Loucy (cell line): ENCODE data around the gene LHX6.

ENCODE experiments used
- H2AFZ ChIP-seq: fragments of 200-600 bp; sonication (generic); 2 replicates; pipeline ENCODE4 v1.6.0; 2016; ENCODE audit warnings: antibody characterized with exemption, mild to moderate bottlenecking, low read length, moderate library complexity
- H3F3A ChIP-seq: fragments of 200-600 bp; 2 replicates; pipeline ENCODE4 v1.6.0; 2016; ENCODE audit warnings: antibody characterized with exemption, low read depth, mild to moderate bottlenecking
- H3K27me3 ChIP-seq: fragments of 200-600 bp; sonication (generic); 2 replicates; pipeline ENCODE4 v1.6.1; 2014; ENCODE audit warnings: low read length, mild to moderate bottlenecking; ENCODE audit not compliant: insufficient read depth, poor library complexity, severe bottlenecking
- H3K36me3 ChIP-seq: fragments of 200-600 bp; sonication (generic); 2 replicates; pipeline ENCODE4 v1.6.1; 2016; ENCODE audit warnings: low read length; ENCODE audit not compliant: insufficient read depth
- H3K4me1 ChIP-seq: fragments of 200-600 bp; sonication (generic); 2 replicates; pipeline ENCODE4 v1.5.1; 2014; ENCODE audit warnings: low read length, mild to moderate bottlenecking; ENCODE audit not compliant: insufficient read depth, poor library complexity, severe bottlenecking
- H3K4me2 ChIP-seq: fragments of 200-600 bp; sonication (generic); 2 replicates; pipeline ENCODE4 v1.6.0; 2014; ENCODE audit warnings: antibody characterized with exemption, low read length, low read depth, mild to moderate bottlenecking; ENCODE audit not compliant: poor library complexity, severe bottlenecking
- H3K4me3 ChIP-seq: fragments of 200-600 bp; sonication (generic); 2 replicates; pipeline ENCODE4 v1.5.1; 2014; ENCODE audit warnings: low read length, mild to moderate bottlenecking, mixed read lengths; ENCODE audit not compliant: poor library complexity, severe bottlenecking
- H3K79me2 ChIP-seq: fragments of 200-600 bp; sonication (generic); 2 replicates; pipeline ENCODE4 v1.6.1; 2014; ENCODE audit warnings: low read length; ENCODE audit not compliant: insufficient read depth
- H3K9ac ChIP-seq: fragments of 200-600 bp; sonication (generic); 2 replicates; pipeline ENCODE4 v1.6.0; 2014; ENCODE audit warnings: mild to moderate bottlenecking, low read depth, low read length, moderate library complexity; ENCODE audit not compliant: poor library complexity, severe bottlenecking
- H3K9me2 ChIP-seq: fragments of 200-600 bp; sonication (generic); replicated peaks from 2 replicates; pipeline ENCODE4 v1.6.1; 2016; ENCODE audit warnings: low read depth, low read length, mixed read lengths
- H3K9me3 ChIP-seq: fragments of 200-600 bp; sonication (generic); 2 replicates; pipeline ENCODE4 v1.6.1; 2014; ENCODE audit warnings: mild to moderate bottlenecking, antibody characterized with exemption, low read length, low read depth; ENCODE audit not compliant: insufficient read depth
- H4K20me1 ChIP-seq: fragments of 200-600 bp; sonication (generic); 2 replicates; pipeline ENCODE4 v1.6.0; 2014; ENCODE audit warnings: antibody characterized with exemption, low read length, mild to moderate bottlenecking; ENCODE audit not compliant: insufficient read depth, poor library complexity, severe bottlenecking
- EZH2phosphoT487 ChIP-seq: fragments of 200-600 bp; IDR thresholded peaks from 2 replicates; pipeline ENCODE4 v1.6.1; 2018; ENCODE audit warnings: antibody characterized with exemption, mild to moderate bottlenecking, moderate library complexity, borderline replicate concordance
- TF ChIP-seq, protein P1 (sequence below): fragments of 200-600 bp; sonication (generic); conservative IDR thresholded peaks from 2 replicates; pipeline ENCODE4 v1.5.1; 2014; ENCODE audit warnings: mild to moderate bottlenecking, antibody characterized with exemption, low read length

LHX6 gene

DNA sequence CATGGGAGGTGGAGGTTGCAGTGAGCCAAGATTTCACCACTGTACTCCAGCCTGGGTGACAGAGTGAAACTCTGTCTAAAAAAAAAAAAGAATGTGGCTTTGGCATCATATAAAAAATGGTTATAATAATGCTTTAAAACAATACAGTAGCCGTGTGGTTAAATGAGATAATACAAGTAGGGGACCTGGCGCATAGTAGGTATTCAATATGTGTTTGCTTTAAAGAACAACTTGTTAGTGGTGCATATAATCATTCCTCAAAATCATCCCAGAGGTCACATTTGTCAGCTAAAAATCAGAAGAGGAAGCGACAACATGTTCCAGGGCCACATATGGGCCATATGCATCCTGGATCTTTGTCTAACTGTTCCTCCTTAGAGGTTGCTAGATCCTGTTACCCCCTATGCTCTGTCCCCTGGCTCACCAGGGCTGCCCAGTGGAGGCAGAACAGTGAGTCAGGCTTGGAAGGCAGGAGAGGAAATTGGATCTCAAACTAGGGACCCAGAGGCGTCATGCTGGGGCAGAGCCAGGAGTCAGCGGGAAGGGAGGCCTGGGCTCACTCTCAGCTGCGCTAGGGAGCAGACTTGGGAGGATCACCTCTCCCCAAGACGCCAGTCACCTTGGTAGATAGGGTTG lies 27.7 kb downstream of the LHX6 start:
- no peaks in the 10 kb centered on the region for H4K20me1 ChIP-seq
- H3K4me2 ChIP-seq: no peak overlapping the region
- TF ChIP-seq EZH2phosphoT487: no peak
- TF ChIP-seq, protein P1, sequence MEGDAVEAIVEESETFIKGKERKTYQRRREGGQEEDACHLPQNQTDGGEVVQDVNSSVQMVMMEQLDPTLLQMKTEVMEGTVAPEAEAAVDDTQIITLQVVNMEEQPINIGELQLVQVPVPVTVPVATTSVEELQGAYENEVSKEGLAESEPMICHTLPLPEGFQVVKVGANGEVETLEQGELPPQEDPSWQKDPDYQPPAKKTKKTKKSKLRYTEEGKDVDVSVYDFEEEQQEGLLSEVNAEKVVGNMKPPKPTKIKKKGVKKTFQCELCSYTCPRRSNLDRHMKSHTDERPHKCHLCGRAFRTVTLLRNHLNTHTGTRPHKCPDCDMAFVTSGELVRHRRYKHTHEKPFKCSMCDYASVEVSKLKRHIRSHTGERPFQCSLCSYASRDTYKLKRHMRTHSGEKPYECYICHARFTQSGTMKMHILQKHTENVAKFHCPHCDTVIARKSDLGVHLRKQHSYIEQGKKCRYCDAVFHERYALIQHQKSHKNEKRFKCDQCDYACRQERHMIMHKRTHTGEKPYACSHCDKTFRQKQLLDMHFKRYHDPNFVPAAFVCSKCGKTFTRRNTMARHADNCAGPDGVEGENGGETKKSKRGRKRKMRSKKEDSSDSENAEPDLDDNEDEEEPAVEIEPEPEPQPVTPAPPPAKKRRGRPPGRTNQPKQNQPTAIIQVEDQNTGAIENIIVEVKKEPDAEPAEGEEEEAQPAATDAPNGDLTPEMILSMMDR: no peak

DNA sequence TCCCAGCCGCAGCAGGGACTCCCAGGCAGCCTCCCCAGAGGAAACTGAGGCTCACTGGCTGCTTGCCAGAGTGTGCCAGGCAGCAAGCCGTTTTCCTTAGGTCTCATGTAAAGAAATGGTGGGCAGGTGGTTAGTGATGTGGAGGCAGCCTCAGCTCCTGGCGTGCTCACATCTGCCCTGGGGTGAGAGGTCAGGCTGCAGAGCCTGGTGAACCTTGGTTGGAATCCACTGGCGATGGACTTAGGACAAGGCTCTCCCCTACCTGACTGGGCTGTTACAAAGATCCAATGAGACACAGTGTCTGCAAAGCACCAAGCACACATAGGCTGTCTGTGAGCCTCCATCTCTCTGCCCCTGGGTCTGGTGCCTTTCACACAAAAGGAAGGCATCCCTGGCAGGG lies 30.9 kb downstream of the LHX6 start:
- Histone ChIP-seq H3K27me3 (no peaks in the 10 kb centered on the region), H3K79me2 (no peaks in the 10 kb centered on the region), H3F3A (no peaks in the 10 kb centered on the region), H3K4me1 (no peaks in the 10 kb centered on the region), H2AFZ (no peak overlapping the region), H3K36me3 (no peaks in the 10 kb centered on the region), H4K20me1 (no peaks in the 10 kb centered on the region), H3K9me2 (no peaks in the 10 kb centered on the region), H3K4me2 (no peak overlapping the region), H3K9ac (no peak overlapping the region), H3K9me3 (no peaks in the 10 kb centered on the region), H3K4me3 (no peak overlapping the region)
- TF ChIP-seq, protein P1: no peak
- TF ChIP-seq EZH2phosphoT487: no peak

More for the DNA sequence above, 27.7 kb downstream of the LHX6 start:
- Histone ChIP-seq H3F3A (no peaks in the 10 kb centered on the region), H3K9ac (no peak overlapping the region), H2AFZ (no peak overlapping the region), H3K27me3 (no peaks in the 10 kb centered on the region), H3K9me3 (no peaks in the 10 kb centered on the region), H3K79me2 (no peaks in the 10 kb centered on the region), H3K4me1 (no peaks in the 10 kb centered on the region), H3K36me3 (no peaks in the 10 kb centered on the region), H3K9me2 (no peaks in the 10 kb centered on the region), H3K4me3 (no peak overlapping the region)

GRCh38 chr9:122197426-122197825 lies 31.3 kb downstream of the LHX6 start:
- no peak overlapping the region for H2AFZ ChIP-seq
- no peaks in the 10 kb centered on the region for H3K4me1 ChIP-seq
- no peaks in the 10 kb centered on the region for H3K9me3 ChIP-seq
- no peak overlapping the region for H3K4me3 ChIP-seq
- H3K9ac ChIP-seq: no peak overlapping the region
- H3K79me2 ChIP-seq: no peaks in the 10 kb centered on the region
- no peaks in the 10 kb centered on the region for H3K36me3 ChIP-seq
- TF ChIP-seq, protein P1: no peak
- TF ChIP-seq EZH2phosphoT487: no peak
- H3K9me2 ChIP-seq: no peaks in the 10 kb centered on the region
- H4K20me1 ChIP-seq: no peaks in the 10 kb centered on the region
- no peak overlapping the region for H3K4me2 ChIP-seq
- no peaks in the 10 kb centered on the region for H3K27me3 ChIP-seq
- H3F3A ChIP-seq: no peaks in the 10 kb centered on the region
